ENCODE data around the gene CTDSPL2.
"Not testable (repeated sequence)": the region's sequence is repeated elsewhere in the genome, so short reads cannot be mapped to it uniquely, and the experiment has no call there.

The CTDSPL2 gene

DNA sequence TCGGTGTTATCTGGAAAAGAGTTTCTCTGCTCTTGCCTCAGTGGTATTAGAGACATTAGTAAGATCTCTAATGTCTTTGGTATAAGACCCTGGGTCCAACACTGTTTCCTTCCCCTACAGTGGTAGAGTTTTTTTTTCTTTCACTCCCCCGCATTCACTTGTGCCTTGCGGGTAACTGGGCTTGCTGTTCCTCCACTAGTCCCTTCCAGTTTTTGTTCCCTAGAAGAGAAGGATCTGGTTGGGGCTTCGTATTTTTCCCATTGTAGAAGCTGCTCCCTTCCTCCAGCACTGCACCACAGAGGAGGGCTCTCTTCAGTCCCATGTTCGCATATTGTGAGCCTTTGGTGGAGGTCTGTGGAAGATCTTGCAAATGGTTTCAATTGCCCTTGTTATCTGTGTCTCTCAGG, 13.7 kb downstream of the CTDSPL2 start:
- Histone ChIP-seq H3K36me3 (ENCODE audit: control insufficient read depth, insufficient read depth, low read length, severe bottlenecking) (no peaks in the 10 kb centered on the region), H3K9ac (ENCODE audit: low read length) (no peak overlapping the region), H3K9me3 (ENCODE audit: control insufficient read depth, low read length) (no peaks in the 10 kb centered on the region), H3K27me3 (replicated peaks; ENCODE audit: control insufficient read depth, insufficient read depth, low read length) (no peaks in the 10 kb centered on the region), H3K4me1 (ENCODE audit: control insufficient read depth, insufficient read depth, low read length) (peaks cover 6% of the 10 kb centered on the region), H3K4me3 (ENCODE audit: low read length) (no peak overlapping the region)
- no peak for DNase-seq (ENCODE audit: low read depth)

DNA sequence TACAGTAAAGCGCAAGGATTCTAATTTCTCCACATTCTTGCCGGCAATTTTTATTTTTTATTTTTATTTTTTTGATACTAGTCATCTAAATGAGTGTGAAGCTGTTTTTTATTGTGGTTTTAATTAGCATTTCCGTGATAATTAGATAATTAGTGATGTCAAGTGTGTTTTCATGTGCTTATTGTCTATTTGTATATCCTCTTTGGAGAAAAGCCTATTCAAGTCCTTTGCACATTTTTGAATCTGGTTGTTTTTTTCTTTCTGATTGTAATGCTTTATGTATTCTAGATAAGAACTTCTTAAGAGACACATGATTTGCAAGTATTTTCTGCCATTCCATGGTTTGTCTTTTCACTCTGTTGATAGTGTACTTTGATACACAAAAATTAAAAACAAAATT, 16.1 kb downstream of the CTDSPL2 start:
- no peak overlapping the region for H3K9ac ChIP-seq (ENCODE audit: low read length)
- H3K36me3 ChIP-seq (ENCODE audit: control insufficient read depth, insufficient read depth, low read length, severe bottlenecking): no peaks in the 10 kb centered on the region
- H3K4me3 ChIP-seq (ENCODE audit: low read length): no peak overlapping the region
- H3K27me3 ChIP-seq (replicated peaks; ENCODE audit: control insufficient read depth, insufficient read depth, low read length): no peaks in the 10 kb centered on the region
- no peak for DNase-seq (ENCODE audit: low read depth)
- no peaks in the 10 kb centered on the region for H3K9me3 ChIP-seq (ENCODE audit: control insufficient read depth, low read length)
- H3K4me1 ChIP-seq (ENCODE audit: control insufficient read depth, insufficient read depth, low read length): no peaks in the 10 kb centered on the region

DNA sequence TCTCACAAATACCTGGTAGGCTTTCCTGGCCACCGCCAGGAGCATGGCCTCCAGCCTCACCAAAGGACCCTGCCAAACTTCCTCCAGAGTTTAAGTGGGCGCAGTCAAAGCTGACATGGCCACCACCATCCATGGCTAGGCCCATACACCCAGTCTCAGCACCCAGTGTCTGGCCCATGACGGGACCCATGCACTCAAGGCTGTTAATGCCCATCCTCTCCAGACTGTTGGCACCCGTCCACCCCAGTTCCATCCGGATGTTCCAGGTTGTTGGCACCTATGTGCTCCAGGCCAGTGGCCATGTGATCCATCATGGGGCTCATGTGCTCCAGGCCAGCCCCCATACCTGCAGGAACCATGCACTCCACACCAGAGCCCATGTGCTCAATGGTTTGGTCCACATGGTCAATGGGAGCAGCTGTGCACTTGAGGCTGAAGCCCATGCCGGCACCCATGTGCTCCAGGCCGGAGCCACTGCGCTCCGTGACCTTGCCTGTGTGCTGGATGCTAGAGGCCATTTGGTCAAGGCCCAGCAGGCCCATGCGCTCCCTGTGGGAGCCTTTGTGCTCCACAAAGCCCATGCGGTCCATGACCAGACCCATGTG, 20.4 kb downstream of the CTDSPL2 start:
- DNase-seq (ENCODE audit: low read depth): no peak
- Histone ChIP-seq H3K27me3 (replicated peaks; ENCODE audit: control insufficient read depth, insufficient read depth, low read length) (no peaks in the 10 kb centered on the region), H3K4me1 (ENCODE audit: control insufficient read depth, insufficient read depth, low read length) (no peaks in the 10 kb centered on the region), H3K36me3 (ENCODE audit: control insufficient read depth, insufficient read depth, low read length, severe bottlenecking) (no peaks in the 10 kb centered on the region), H3K4me3 (ENCODE audit: low read length) (no peak overlapping the region), H3K9ac (ENCODE audit: low read length) (no peak overlapping the region), H3K9me3 (ENCODE audit: control insufficient read depth, low read length) (no peaks in the 10 kb centered on the region)

DNA sequence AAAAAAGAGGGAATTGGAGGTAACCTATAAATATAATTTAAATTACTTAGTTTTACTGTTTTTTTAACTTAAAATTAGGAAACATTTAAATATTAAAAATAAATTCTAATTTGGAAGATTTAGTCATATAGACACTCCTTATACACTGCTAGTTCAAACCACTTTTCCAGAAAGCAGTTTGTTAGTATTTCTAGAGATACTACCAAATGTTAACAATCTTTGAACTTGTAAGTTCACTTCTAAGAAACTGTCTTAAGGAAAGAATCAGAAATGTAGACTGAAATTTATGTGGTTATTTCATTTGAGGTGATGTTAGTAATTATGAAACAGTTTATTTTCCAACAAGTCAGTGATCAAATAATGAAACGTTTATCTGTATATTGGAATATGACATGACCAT, 22.7 kb downstream of the CTDSPL2 start:
- H3K9me3 ChIP-seq (ENCODE audit: control insufficient read depth, low read length): no peaks in the 10 kb centered on the region
- no peak overlapping the region for H3K4me3 ChIP-seq (ENCODE audit: low read length)

DNA sequence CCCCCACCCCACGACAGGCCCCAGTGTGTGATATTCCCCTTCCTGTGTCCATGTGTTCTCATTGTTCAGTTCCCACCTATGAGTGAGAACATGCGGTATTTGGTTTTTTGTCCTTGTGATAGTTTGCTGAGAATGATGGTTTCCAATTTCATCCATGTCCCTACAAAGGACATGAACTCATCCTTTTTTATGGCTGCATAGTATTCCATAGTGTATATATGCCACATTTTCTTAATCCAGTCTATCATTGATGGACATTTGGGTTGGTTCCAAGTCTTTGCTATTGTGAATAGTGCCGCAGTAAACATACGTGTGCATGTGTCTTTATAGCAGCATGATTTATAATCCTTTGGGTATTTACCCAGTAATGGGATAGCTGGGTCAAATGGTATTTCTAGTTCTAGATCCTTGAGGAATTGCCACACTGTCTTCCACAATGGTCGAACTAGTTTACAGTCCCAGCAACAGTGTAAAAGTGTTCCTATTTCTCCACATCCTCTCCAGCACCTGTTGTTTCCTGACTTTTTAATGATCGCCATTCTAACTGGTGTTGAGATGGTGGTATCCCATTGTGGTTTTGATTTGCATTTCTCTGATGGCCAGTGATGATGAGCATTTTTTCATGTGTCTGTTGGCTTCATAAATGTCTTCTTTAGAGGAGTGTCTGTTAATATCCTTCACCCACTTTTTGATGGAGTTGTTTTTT, 26.3 kb downstream of the CTDSPL2 start:
- H3K9ac ChIP-seq (ENCODE audit: low read length); H3K9me3 ChIP-seq (ENCODE audit: control insufficient read depth, low read length); H3K27me3 ChIP-seq (replicated peaks; ENCODE audit: control insufficient read depth, insufficient read depth, low read length); DNase-seq (ENCODE audit: low read depth); H3K4me1 ChIP-seq (ENCODE audit: control insufficient read depth, insufficient read depth, low read length); H3K36me3 ChIP-seq (ENCODE audit: control insufficient read depth, insufficient read depth, low read length, severe bottlenecking); H3K4me3 ChIP-seq (ENCODE audit: low read length): not testable (repeated sequence)

More for the DNA sequence above, 22.7 kb downstream of the CTDSPL2 start:
- H3K27me3 ChIP-seq (replicated peaks; ENCODE audit: control insufficient read depth, insufficient read depth, low read length): no peaks in the 10 kb centered on the region
- no peak for DNase-seq (ENCODE audit: low read depth)
- no peaks in the 10 kb centered on the region for H3K36me3 ChIP-seq (ENCODE audit: control insufficient read depth, insufficient read depth, low read length, severe bottlenecking)
- no peaks in the 10 kb centered on the region for H3K4me1 ChIP-seq (ENCODE audit: control insufficient read depth, insufficient read depth, low read length)
- H3K9ac ChIP-seq (ENCODE audit: low read length): no peak overlapping the region

DNA sequence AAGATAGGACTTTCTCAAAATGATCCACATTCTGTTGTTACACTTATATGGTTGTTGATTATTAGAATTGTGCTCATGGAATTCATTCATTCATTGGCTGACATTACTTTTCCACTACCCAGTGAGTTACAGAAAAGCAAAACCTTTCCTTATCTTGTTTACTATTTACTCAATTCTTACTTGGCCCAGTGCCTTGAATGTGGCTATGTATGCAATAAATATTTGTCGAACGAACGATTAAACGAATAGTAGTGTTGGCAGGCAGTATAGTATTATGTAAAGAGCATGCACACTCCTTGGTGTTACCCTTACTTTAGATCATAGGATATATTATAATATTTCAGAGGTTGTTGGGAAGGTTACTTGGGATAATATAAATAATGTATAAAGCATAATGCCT, 31.0 kb downstream of the CTDSPL2 start:
- H3K9me3 ChIP-seq (ENCODE audit: control insufficient read depth, low read length): no peaks in the 10 kb centered on the region
- H3K4me1 ChIP-seq (ENCODE audit: control insufficient read depth, insufficient read depth, low read length): peaks cover 4% of the 10 kb centered on the region
- H3K27me3 ChIP-seq (replicated peaks; ENCODE audit: control insufficient read depth, insufficient read depth, low read length): no peaks in the 10 kb centered on the region
- H3K4me3 ChIP-seq (ENCODE audit: low read length): no peak overlapping the region
- H3K9ac ChIP-seq (ENCODE audit: low read length): no peak overlapping the region
- DNase-seq (ENCODE audit: low read depth): no peak
- peaks cover 9% of the 10 kb centered on the region for H3K36me3 ChIP-seq (ENCODE audit: control insufficient read depth, insufficient read depth, low read length, severe bottlenecking)

DNA sequence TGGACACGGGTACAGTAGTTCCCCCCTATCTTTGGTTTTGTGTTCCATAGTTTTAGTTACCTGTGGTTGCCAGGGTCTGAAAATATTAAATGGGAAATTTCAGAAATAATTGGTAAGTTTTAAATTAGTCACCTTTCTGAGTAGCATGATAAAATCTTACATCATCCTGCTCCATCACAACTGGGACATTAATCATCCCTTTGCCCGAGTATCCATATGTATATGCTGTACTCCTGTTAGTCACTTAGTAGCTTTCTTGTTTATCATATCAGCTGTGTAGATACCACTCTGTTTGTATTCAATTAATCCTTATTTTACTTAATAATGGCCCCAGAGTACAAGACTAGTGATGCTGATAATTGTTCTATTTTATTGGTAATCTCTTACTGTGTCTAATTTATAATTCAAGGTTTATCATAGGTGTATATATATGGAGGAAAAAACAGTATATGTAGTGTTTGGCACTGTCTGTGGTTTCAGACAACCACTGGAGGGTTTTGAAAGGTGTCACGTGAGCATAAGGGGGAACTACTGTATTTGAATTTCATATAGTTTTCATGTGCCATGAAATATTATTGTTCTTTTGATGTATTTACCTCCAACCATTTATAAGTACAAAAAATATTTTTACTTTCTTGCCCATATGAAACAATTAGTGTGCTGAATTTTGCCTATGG, 41.4 kb downstream of the CTDSPL2 start:
- Histone ChIP-seq H3K4me1 (ENCODE audit: control insufficient read depth, insufficient read depth, low read length) (peaks cover 6% of the 10 kb centered on the region), H3K27me3 (replicated peaks; ENCODE audit: control insufficient read depth, insufficient read depth, low read length) (no peaks in the 10 kb centered on the region), H3K9me3 (ENCODE audit: control insufficient read depth, low read length) (peaks cover 6% of the 10 kb centered on the region), H3K4me3 (ENCODE audit: low read length) (no peak overlapping the region), H3K36me3 (ENCODE audit: control insufficient read depth, insufficient read depth, low read length, severe bottlenecking) (peaks cover 10% of the 10 kb centered on the region), H3K9ac (ENCODE audit: low read length) (no peak overlapping the region)
- peak; percentile 17 for DNase-seq (ENCODE audit: low read depth)

DNA sequence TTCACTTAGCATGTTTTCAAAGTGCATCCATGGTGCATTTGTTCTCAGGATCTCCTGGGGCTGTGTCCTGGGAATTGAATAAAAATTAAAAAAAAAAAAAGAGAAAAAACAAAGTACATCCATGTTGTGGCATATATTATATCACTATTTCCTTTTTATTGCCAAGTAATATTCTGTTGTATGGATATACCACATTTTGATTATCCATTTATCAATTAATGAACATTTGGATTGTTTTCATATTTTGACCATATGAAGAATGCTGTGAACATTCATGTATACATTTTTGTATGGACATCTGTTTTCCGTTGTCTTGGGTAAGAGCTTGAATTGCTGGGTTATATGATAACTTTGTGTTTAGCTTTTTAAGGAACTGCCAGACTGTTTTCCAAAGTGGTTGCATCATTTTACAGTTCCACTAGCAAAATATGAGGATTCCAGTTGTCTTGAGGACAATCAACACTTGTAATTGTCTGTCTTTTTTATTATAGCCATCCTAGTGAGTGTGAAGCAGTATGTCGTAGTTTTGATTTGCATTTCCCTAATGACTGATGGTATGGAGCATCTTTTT, 44.5 kb downstream of the CTDSPL2 start:
- H3K4me1 ChIP-seq (ENCODE audit: control insufficient read depth, insufficient read depth, low read length): peaks cover 6% of the 10 kb centered on the region
- no peak for DNase-seq (ENCODE audit: low read depth)
- peaks cover 6% of the 10 kb centered on the region for H3K9me3 ChIP-seq (ENCODE audit: control insufficient read depth, low read length)
- H3K9ac ChIP-seq (ENCODE audit: low read length): no peak overlapping the region
- peaks cover 4% of the 10 kb centered on the region for H3K36me3 ChIP-seq (ENCODE audit: control insufficient read depth, insufficient read depth, low read length, severe bottlenecking)
- H3K27me3 ChIP-seq (replicated peaks; ENCODE audit: control insufficient read depth, insufficient read depth, low read length): no peaks in the 10 kb centered on the region
- no peak overlapping the region for H3K4me3 ChIP-seq (ENCODE audit: low read length)

DNA sequence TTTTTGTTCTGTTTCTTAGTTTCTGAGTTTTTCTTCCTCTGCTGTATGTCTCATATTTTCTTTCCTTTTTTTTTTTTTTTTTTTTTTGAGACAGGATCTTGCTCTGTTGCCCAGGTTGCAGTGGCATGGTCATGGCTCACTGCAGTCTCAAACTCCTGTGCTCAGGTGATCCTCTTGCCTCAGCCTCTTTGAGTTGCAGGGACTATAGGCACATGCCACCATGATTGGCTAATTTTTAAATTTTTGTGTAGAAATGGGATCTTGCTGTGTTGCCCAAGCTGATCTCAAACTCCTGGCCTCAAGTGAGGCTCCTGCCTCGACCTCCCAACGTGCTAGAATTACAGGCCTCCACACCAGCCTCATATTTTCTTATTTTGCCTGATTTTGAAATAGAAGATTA, 51.9 kb downstream of the CTDSPL2 start:
- no peak overlapping the region for H3K9ac ChIP-seq (ENCODE audit: low read length)
- no peaks in the 10 kb centered on the region for H3K9me3 ChIP-seq (ENCODE audit: control insufficient read depth, low read length)
- H3K4me1 ChIP-seq (ENCODE audit: control insufficient read depth, insufficient read depth, low read length): no peaks in the 10 kb centered on the region
- H3K27me3 ChIP-seq (replicated peaks; ENCODE audit: control insufficient read depth, insufficient read depth, low read length): no peaks in the 10 kb centered on the region
- no peak for DNase-seq (ENCODE audit: low read depth)
- no peaks in the 10 kb centered on the region for H3K36me3 ChIP-seq (ENCODE audit: control insufficient read depth, insufficient read depth, low read length, severe bottlenecking)
- no peak overlapping the region for H3K4me3 ChIP-seq (ENCODE audit: low read length)

DNA sequence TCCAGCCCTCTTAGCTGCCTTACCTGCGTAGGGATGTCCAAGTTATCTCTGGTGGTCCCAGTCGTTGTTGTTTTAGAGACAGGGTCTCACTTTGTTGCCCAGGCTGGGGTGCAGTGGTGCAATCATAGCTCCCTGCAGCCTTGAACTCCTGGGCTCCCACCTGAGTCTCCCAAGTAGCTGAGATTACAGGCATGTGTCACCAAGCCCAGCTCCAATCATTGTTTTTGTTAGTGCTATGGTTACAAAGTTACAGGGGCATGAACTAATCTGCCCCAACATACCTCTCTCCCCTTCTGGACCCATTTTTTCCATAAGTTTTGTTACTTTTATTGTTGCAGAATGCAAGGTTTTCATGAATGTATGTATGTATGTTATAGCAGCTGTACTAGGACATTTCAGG, 54.7 kb downstream of the CTDSPL2 start:
- Histone ChIP-seq H3K27me3 (replicated peaks; ENCODE audit: control insufficient read depth, insufficient read depth, low read length) (no peaks in the 10 kb centered on the region), H3K9me3 (ENCODE audit: control insufficient read depth, low read length) (no peaks in the 10 kb centered on the region), H3K4me3 (ENCODE audit: low read length) (no peak overlapping the region), H3K9ac (ENCODE audit: low read length) (no peak overlapping the region), H3K4me1 (ENCODE audit: control insufficient read depth, insufficient read depth, low read length) (no peaks in the 10 kb centered on the region), H3K36me3 (ENCODE audit: control insufficient read depth, insufficient read depth, low read length, severe bottlenecking) (peaks cover 2% of the 10 kb centered on the region)
- DNase-seq (ENCODE audit: low read depth): no peak

DNA sequence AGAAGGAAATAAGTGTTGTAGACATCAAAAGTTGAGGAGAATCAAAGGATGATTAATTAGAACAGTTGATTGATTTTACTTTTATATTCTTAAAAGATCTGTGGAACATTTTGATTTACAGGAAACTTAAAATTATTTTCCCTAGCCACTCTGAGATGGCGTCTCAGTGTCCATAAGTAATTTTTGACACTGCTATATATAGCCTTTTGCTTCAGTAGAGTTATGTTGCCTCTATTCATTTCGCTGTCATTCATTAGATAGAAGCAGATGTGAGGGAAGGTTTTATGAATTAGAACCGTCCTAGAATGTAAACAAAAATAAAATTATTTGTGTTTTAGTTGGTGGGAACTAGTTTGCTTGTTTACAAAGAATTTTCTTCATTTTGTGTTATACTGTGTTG, 58.5 kb downstream of the CTDSPL2 start:
- no peak overlapping the region for H3K9ac ChIP-seq (ENCODE audit: low read length)
- H3K27me3 ChIP-seq (replicated peaks; ENCODE audit: control insufficient read depth, insufficient read depth, low read length): no peaks in the 10 kb centered on the region
- peaks cover 8% of the 10 kb centered on the region for H3K4me1 ChIP-seq (ENCODE audit: control insufficient read depth, insufficient read depth, low read length)
- H3K9me3 ChIP-seq (ENCODE audit: control insufficient read depth, low read length): no peaks in the 10 kb centered on the region
- peaks cover 14% of the 10 kb centered on the region for H3K36me3 ChIP-seq (ENCODE audit: control insufficient read depth, insufficient read depth, low read length, severe bottlenecking)
- DNase-seq (ENCODE audit: low read depth): no peak
- H3K4me3 ChIP-seq (ENCODE audit: low read length): no peak overlapping the region
